Stimulated activated CD4-positive, alpha-beta T cell treated with anti-CD3 and anti-CD28 coated beads, Interleukin-15, amount 100 ng/mL, for 48 hours (primary cell): Measurements from ENCODE around the gene MCOLN1.
A peak's percentile ranks its signal among the peaks of the same experiment; 100 is the strongest.

ENCODE experiments used
- DNase-seq, 2 donors: peaks; one replicate each; pipeline ENCODE4 v3.0.0-alpha.2; 2020; ENCODE audit warnings: low read depth in 2 of 2

Gene MCOLN1

GRCh38 chr19:7502552-7502951 lies 19.9 kb upstream of the MCOLN1 start:
- no peak for DNase-seq

- DNase-seq = no peak
Measured at GRCh38 chr19:7504684-7505083, 17.7 kb upstream of the MCOLN1 start.

GRCh38 chr19:7505288-7505681 lies 17.1 kb upstream of the MCOLN1 start:
- DNase-seq = no peak

GRCh38 chr19:7505682-7506384 lies 16.6 kb upstream of the MCOLN1 start:
- DNase-seq = peak in 1 of 2 donors; percentile 36

- DNase-seq = peak; percentile 57 to 63
Measured at GRCh38 chr19:7506385-7507328, 15.8 kb upstream of the MCOLN1 start.

GRCh38 chr19:7507884-7508283 lies 14.5 kb upstream of the MCOLN1 start:
- DNase-seq = no peak

- no peak for DNase-seq
Measured at GRCh38 chr19:7509625-7510024, 12.8 kb upstream of the MCOLN1 start.

GRCh38 chr19:7512400-7512851 lies 10.0 kb upstream of the MCOLN1 start:
- no peak for DNase-seq

GRCh38 chr19:7513809-7514642 lies 8.4 kb upstream of the MCOLN1 start:
- DNase-seq = no peak

- DNase-seq = no peak
Measured at GRCh38 chr19:7515110-7515644, 7.2 kb upstream of the MCOLN1 start.

GRCh38 chr19:7515645-7516151 lies 6.7 kb upstream of the MCOLN1 start, which contains the start of gene ZNF358:
Gene ZNF358, plus strand, starts transcription at chr19:7516103. Its CDS starts 3,140 bp downstream, at chr19:7519243.
- no peak for DNase-seq

- no peak for DNase-seq
Measured at GRCh38 chr19:7516333-7516732, 6.1 kb upstream of the MCOLN1 start.

GRCh38 chr19:7516878-7517277 lies 5.5 kb upstream of the MCOLN1 start:
- DNase-seq = no peak

GRCh38 chr19:7519361-7520130 lies 2.9 kb upstream of the MCOLN1 start:
- DNase-seq = no peak

- DNase-seq = no peak
Measured at GRCh38 chr19:7520131-7521051, 2.0 kb upstream of the MCOLN1 start.

GRCh38 chr19:7521551-7522071 lies 813 bp upstream of the MCOLN1 start:
- no peak for DNase-seq

GRCh38 chr19:7522923-7523667 lies 671 bp downstream of the MCOLN1 start:
- DNase-seq = no peak

GRCh38 chr19:7524523-7524922 lies 2.1 kb downstream of the MCOLN1 start:
- no peak for DNase-seq
